ENCODE measurements around the gene ANXA10.

DNA sequence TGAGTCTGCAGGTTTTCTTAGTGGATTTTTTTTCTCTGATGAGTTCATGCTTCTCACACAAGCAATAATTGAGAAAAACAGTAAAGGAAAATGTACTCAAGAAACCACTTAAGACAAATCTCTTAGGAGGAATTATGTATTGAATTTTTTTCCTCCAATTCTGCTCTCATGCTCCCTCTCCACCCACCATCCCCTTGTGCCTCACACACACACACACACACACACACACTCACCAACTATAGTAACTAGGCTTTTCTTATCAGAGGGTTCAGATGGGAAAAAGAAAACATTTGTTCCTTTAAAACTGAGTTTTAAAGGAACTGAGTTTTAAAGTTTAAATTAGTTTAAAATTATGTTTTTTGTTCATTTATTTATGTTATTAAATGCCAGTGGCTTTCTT is 47.0 kb upstream of the ANXA10 start:
- no peak for TF ChIP-seq POLR2A (IDR thresholded peaks at IDR 0.05)
- TF ChIP-seq, protein P1, sequence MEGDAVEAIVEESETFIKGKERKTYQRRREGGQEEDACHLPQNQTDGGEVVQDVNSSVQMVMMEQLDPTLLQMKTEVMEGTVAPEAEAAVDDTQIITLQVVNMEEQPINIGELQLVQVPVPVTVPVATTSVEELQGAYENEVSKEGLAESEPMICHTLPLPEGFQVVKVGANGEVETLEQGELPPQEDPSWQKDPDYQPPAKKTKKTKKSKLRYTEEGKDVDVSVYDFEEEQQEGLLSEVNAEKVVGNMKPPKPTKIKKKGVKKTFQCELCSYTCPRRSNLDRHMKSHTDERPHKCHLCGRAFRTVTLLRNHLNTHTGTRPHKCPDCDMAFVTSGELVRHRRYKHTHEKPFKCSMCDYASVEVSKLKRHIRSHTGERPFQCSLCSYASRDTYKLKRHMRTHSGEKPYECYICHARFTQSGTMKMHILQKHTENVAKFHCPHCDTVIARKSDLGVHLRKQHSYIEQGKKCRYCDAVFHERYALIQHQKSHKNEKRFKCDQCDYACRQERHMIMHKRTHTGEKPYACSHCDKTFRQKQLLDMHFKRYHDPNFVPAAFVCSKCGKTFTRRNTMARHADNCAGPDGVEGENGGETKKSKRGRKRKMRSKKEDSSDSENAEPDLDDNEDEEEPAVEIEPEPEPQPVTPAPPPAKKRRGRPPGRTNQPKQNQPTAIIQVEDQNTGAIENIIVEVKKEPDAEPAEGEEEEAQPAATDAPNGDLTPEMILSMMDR (IDR thresholded peaks at IDR 0.05) = no peak
- TF ChIP-seq POLR2AphosphoS5 (IDR thresholded peaks at IDR 0.05) = no peak
